Measurements from ENCODE around the gene SMAD3.

The SMAD3 gene

GRCh38 chr15:67036775-67037555 lies 28.4 kb upstream of the SMAD3 start:
- DNase-seq: no peak

DNA sequence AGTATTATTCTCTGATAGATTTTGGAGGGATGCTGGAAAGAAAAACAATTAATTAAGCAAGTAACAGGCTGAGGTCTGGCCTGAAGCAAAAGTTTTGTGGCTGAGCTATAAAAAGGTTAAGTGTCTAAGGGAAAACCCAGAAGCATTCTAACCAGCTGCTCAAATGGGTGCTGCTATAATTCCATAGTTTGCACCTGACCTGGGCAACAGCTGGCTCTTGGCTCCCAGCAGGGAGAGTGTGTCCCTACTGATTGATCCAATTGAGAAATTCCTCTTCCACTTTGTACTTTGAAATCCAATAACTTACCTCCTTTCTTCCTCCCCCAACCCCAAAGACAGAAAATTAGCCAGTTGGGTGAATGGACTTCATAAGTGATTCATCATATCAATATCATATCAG lies 27.7 kb upstream of the SMAD3 start:
- no peak for DNase-seq

GRCh38 chr15:67038736-67039135 lies 26.7 kb upstream of the SMAD3 start:
- DNase-seq: no peak

DNA sequence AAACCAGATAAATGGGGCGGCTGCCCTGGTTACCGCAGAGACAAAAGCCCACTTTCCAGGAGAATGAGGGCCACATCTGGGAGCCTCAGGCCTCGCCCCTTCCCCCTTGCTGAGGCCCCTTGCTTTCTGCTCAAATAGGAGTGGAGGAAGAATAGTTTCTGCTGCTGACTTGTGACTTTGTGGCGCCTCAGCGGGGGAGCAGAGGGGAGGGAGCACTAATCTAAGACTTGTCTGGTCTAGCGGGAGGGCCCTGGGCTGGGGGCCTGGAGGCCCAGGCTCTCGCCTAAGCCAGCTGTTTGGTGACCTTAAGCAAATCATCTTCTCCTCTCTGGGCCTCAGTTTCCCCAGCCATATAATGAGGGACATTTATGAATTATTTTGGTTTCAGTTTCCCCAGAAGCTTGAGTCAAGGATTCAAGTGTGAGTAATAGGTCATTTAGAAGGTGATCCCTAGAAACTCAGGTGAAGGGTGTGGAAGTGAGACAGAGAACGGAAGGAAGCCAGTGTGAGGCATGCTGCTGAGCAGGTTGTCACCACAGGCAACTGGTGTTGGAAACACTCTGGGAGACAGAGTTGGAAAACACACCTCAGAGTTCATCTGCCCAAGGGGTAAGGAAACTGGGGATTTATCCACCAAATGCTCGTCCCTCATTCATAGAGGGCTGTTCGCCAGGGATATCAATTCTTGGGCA lies 25.9 kb upstream of the SMAD3 start:
- no peak for DNase-seq

GRCh38 chr15:67040277-67040676 lies 25.1 kb upstream of the SMAD3 start:
- no peak for DNase-seq

DNA sequence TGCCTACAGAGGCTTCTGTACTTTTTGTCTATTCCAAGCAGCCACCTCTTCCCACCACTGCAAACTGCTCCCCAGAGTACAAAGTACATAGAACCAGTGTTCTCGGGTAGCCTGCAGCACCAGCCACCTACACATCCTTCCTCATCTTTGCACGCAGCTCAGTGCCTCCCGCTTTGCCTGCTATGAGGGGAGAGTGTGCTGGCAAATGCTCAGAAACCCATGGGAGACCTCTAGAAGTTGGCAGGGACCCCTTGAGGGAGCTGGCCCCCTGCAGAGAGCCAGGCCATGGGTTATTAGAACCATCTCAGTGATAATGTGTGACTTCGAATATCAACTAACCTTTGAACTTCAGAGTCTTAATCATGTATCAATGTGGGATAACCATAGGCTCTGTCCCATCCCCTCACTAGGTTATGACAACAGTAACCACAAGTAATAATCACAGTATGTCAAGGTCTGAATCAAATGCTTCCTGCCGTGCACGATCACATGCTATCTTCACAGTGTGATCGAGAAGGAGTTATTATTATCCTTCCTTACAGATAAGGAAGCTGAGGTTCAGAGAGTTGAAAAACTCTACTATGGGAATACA lies 22.8 kb upstream of the SMAD3 start:
- DNase-seq: peak; percentile 53

DNA sequence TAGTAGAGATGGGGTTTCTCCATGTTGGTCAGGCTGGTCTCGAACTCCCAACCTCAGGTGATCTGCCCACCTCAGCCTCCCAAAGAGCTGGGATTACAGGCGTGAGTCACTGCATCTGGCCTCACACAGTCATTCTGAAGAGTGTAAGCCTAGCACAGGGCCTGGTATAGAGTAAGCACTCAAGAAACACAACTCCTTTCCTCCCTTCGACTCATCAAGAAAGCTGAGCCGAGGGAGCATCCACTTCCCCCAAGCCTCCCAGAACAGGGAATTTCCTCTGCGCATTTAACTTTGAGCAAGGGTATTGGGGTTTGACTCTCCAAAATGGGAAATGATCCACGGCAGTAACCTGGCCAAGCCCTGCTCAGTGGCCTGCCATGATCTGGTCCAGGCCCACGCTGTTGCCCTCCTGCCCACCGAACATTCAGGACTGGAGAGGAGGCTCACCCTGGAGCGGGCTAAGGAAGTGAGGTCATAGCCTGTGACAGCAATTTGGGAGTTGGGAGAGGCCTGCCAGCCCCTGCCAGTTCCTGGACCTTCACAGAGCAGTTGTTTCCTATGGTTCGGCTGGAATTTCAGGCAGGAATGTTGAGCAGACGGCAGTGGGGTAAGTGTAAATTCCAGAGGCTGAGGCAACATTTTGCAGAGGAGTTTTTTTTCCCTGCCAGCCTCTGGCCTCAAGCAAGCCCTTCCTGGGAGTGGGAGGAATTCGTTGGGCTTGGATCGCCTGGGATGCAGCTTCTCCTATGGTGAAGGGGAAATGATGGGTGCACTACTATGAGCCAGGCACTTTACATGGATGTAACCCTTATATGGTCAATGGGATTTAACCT lies 21.2 kb upstream of the SMAD3 start:
- DNase-seq: peak; percentile 48

- DNase-seq: no peak
Observed at GRCh38 chr15:67047149-67047661, 18.2 kb upstream of the SMAD3 start.

GRCh38 chr15:67048281-67049279 lies 16.8 kb upstream of the SMAD3 start:
- DNase-seq: peak; percentile 84

DNA sequence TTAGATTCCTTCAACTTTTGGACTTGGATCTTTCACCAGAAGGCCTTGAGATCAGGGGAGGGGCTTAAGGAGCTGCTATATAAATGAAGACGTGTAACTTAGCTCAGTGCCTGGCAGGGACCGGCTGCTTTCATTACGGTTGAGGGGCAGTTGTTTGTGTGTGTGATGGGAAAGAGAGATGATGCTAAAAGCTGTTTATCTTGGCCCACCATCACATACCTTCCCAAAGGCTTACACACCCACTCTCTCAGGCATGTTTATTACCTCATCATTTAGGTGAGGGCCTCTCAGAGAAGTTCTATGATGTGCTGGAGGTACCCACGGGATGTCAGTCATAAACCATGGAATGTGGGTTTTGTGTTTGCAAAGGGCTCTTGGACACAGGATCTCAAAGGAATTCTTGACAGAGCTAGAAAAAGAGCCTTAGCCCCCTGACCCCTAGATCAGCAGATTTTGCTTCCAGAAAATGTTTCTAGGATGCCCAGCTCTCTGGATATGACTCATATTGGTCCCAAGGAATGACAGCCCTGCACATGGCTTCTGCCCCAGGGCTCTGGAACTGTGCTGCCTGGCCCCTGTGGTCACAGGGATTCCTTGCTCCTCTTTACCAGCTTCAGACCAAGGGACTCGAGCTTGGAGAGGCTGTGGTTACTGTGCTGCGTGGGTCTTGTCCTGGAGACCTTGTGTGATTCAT lies 15.9 kb upstream of the SMAD3 start:
- no peak for DNase-seq

DNA sequence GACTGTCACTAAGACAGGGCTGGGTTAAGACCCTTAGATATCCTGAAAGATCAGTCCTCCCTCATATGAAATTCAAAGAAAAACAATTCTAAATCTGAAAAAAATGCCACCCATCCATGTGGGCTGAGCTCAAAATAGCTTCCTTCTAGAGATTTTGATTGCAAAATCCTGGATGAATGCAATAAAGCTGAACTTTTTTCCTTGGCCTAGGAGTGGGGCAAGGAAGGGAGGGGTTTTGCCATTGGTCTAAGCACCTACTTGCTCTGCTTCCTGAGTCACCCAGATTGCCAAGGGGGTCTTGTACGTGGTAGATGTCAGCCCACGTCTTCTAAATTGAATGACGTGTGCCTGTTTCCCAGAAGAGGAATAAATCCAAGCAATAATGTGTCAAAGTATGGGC lies 15.3 kb upstream of the SMAD3 start:
- peak; percentile 80 for DNase-seq

GRCh38 chr15:67050522-67051087 lies 14.8 kb upstream of the SMAD3 start:
- no peak for DNase-seq

DNA sequence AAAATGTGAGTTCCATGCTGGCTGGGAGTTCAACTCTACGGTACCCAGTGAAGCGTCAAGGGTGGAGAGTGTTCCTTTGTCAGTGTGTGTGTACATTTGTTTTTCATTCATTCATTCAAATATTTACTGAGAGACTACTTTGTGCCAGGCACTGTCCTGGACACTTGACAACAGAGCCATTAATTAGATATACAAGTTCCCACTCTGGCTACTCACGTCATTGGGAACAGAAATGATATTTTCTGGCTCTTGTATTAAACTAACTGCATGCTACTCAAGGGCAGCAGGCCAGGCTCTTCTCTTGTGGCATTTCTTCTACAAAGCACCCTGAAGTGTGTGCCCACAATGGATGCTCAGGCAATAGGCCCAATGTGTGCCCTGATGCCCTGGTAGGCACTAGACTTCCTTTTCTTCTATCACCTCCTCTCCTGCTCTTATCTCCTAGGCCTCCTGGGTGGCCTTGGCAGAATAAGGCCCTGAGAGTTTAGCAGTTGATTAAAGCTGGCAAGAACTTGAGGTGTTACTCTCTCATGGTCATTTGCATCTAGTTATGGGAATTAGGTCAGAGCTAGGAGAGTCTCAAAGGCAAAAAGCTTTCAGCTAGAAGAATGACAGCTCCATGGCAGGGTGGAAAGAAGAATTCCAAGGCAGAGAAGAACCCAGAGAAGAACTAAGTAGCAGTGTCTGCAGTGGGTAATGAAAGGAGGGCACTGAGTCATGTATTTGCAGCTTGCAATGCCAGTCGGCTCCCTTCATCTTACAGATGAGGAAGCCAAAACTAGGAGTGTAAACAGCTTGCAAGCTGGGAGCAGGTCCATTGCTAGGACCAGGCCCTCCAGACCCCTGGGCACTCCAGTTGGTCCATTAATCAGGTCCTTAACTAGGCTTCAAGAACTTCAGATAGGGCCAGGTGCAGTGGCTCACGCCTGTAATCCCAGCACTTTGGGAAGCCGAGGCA lies 14.0 kb upstream of the SMAD3 start:
- no peak for DNase-seq

DNA sequence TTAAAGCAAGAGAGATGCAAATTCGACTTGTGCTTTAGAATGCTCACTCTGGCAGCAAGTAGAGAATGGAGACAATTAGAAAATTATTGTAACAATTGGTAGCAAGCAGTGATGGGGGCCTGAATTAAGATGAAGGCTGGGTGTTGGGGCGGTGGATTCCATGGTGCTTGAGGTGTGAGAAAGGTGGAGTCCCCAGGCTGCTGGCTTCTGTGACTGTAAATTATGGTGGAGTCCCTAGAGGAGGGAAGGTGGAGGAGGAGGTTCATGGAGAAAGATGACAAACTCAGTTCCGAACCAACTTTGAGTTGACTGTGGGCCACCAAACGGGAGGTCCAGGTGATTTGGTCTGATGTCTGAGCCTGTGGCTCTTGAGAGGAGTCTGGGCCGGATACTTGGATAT lies 10.7 kb upstream of the SMAD3 start:
- DNase-seq: no peak

DNA sequence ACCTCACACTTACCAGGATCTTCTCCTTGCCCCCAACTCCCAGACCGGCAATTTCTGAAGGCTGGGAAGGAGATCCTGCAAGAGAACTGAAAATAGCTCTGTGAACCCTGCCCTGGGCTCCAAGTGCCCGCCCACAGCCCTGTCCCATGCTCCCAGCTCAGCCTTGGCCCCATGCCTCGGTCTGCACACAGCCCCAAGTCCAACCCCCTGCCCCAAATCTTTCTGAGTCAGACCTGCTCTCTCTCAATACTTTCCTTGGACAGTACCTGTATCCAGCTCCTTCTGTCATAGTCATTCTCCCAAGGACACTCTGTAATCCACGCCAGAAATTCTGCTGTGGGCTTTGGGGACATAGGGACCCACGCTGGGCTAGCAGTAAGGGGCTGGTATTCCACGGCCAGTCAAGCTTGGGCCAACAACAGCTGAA lies 6.3 kb upstream of the SMAD3 start:
- DNase-seq: no peak

DNA sequence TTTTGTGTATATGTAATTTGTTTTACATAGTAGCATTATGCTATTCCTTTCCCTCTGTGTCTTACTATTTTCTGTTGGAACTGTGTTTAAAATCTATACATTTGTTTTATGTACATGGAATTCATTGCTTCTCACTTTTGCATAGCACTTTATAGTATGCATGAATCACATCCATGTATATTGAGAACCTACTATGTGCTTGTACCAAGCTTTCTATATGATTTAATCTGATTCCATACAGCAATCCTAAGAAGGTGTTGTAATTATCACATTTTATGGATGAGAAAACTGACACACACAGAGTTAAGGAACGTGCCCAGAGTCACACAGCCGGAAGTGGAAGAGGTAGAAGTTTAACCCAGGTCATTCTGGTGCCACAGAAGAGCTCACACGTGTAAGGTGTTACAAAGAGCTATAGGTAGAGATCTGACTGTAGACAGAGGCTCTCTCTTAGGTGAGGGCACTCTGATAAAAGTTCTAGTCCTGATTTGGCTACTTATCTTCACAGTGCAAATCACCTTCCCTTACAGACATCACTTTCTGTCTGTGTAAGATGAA lies 3.5 kb upstream of the SMAD3 start:
- DNase-seq: no peak

GRCh38 chr15:67062369-67062985 lies 2.9 kb upstream of the SMAD3 start:
- no peak for DNase-seq

All from inflammatory macrophage treated with lipopolysaccharide for 4 hours (primary cell).